ENCODE measurements around the gene CARM1. TPM values are rescaled to one million over a fixed set of nuclear protein-coding genes. Genes with fewer than 3 reads are reported as not detected.

The CARM1 gene
- total RNA-seq, 4 donors from 2014 or later: 17.0 to 37.1 (median 18.8) TPM

- no peaks in the 10 kb centered on the region for H3K36me3 ChIP-seq
- WGBS, 2 donors (ENCODE audit: low coverage in 1 of 2): 91 to 100% methylated on average over 2 to 3 of the region's 9 CpGs
Observed at GRCh38 chr19:10882108-10882457, 10.7 kb downstream of the CARM1 start.

GRCh38 chr19:10884274-10884673 lies 12.9 kb downstream of the CARM1 start:
- H3K4me1 ChIP-seq: peaks cover 0 to 76% (median 19%) of the 10 kb centered on the region in 3 donors
- peak; percentile 53 for ATAC-seq
- H3K4me3 ChIP-seq: no peak overlapping the region
- H3K36me3 ChIP-seq: no peaks in the 10 kb centered on the region
- H3K27ac ChIP-seq: peak overlapping the region in 1 of 4 donors; percentile 28
- H3K9me3 ChIP-seq: no peaks in the 10 kb centered on the region
- peak; percentile 85 for TF ChIP-seq POLR2AphosphoS5 (IDR thresholded peaks at IDR 0.05)
- no peak for TF ChIP-seq CTCF (IDR thresholded peaks at IDR 0.05)
- H3K27me3 ChIP-seq: no peaks in the 10 kb centered on the region
- 26 to 56% methylated on average over 2 of the region's 2 CpGs for whole genome bisulfite sequencing, 2 donors (ENCODE audit: low coverage in 1 of 2)

More at GRCh38 chr19:10882108-10882457, 10.7 kb downstream of the CARM1 start:
- no peak overlapping the region for H3K27ac ChIP-seq
- ATAC-seq: no peak
- no peaks in the 10 kb centered on the region for H3K9me3 ChIP-seq
- no peaks in the 10 kb centered on the region for H3K27me3 ChIP-seq
- H3K4me1 ChIP-seq: peaks cover 0 to 83% (median 27%) of the 10 kb centered on the region in 3 donors
- no peak overlapping the region for H3K4me3 ChIP-seq
- no peak for TF ChIP-seq POLR2A (IDR thresholded peaks at IDR 0.05)
- TF ChIP-seq POLR2AphosphoS5 (IDR thresholded peaks at IDR 0.05): no peak
- TF ChIP-seq CTCF (IDR thresholded peaks at IDR 0.05): no peak
- TF ChIP-seq EP300 (IDR thresholded peaks at IDR 0.05): no peak

- no peaks in the 10 kb centered on the region for H3K9me3 ChIP-seq
- TF ChIP-seq POLR2AphosphoS5 (IDR thresholded peaks at IDR 0.05): no peak
- no peak for TF ChIP-seq POLR2A (IDR thresholded peaks at IDR 0.05)
- no peak for TF ChIP-seq CTCF (IDR thresholded peaks at IDR 0.05)
- TF ChIP-seq EP300 (IDR thresholded peaks at IDR 0.05): no peak
- H3K4me1 ChIP-seq: peaks cover 0 to 66% (median 19%) of the 10 kb centered on the region in 3 donors
- peak overlapping the region in 1 of 4 donors; percentile 28 for H3K27ac ChIP-seq
- no peak overlapping the region for H3K4me3 ChIP-seq
- no peak for ATAC-seq
- WGBS, 2 donors (ENCODE audit: low coverage in 1 of 2): 54 to 90% methylated on average over 7 to 16 of the region's 20 CpGs
- no peaks in the 10 kb centered on the region for H3K27me3 ChIP-seq
- H3K36me3 ChIP-seq: no peaks in the 10 kb centered on the region
Observed at GRCh38 chr19:10885201-10886169, 14.1 kb downstream of the CARM1 start.

GRCh38 chr19:10887616-10888367 lies 16.4 kb downstream of the CARM1 start:
- Histone ChIP-seq H3K4me1 (peaks cover 0 to 61% (median 15%) of the 10 kb centered on the region in 3 donors), H3K4me3 (no peak overlapping the region), H3K27ac (no peak overlapping the region), H3K36me3 (no peaks in the 10 kb centered on the region), H3K9me3 (no peaks in the 10 kb centered on the region), H3K27me3 (no peaks in the 10 kb centered on the region)
- 56% methylated on average over 2 of the region's 9 CpGs; no CpG with 5 or more reads in 1 of the 2 donors for WGBS, 2 donors (ENCODE audit: low coverage in 1 of 2)
- ATAC-seq: no peak
- no peak for TF ChIP-seq CTCF (IDR thresholded peaks at IDR 0.05)

Measured in gastroesophageal sphincter (tissue), 4 donors.